CD4-positive, alpha-beta T cell treated with Interleukin-6 for 4 hours (primary cell): Measurements from ENCODE around the gene ZBTB40.

Experiments used
- DNase-seq: peaks from one replicate; pipeline ENCODE4 v3.0.0-alpha.2; 2020; ENCODE audit warnings: mixed read lengths

The ZBTB40 gene

DNA sequence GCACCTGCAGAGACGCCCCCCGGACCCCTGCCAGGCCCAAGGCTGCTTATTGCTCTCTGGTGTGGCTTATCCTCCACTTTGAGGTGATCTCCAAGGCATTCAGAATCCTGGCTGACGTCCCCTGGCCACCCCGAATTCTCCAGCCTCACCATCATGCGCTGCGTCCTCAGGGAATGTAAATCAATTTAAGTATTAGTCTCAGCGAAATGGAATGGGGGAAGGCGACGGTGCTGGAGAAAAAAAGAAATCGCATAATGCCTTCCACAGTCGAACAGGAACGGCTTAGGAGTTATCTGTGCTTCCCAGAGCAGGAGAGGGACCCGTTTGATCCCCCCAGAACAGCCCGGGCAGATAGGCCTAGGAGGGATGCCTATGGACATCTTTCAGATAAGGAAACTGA lies 114.5 kb downstream of the ZBTB40 start:
- no peak for DNase-seq

DNA sequence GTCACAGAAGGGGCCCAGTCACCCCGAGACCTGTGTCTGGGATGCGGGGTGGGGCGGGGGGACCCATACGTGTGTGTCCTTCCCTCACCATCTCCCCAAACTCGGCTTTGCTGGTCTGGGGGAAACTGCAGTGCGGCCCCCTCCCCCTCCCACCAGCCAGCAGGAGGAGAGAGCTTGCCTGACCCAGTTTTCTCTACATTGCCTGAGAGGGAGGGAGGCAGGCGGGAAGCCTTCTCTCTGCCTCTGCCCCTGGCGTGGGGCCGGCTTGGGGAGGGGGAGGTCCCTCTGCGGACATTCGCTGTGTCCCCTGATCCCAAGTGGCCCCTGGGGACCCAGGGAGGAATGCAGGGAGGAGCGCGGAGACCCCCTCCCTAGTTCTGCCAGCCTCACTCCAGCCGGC lies 115.5 kb downstream of the ZBTB40 start:
- DNase-seq = no peak

DNA sequence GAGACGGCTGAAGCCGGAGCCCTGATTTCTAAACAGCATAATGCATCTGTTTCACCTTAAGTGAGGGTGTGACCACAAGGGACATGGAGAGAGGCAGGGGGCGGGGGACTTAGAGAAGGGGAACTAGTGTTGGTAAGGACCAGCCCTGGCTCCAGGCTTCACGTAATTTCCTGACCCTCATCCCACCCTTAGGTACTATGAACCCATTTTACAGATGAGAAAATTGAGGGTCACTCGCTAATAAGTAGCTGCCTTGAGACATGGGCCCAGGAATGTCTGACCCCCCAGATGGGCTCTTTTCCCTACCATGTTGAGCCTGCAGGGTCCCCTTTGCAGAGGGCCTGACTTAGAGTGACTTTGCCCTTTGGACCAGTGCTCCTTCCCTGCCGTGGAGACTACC lies 116.3 kb downstream of the ZBTB40 start:
- DNase-seq = no peak

DNA sequence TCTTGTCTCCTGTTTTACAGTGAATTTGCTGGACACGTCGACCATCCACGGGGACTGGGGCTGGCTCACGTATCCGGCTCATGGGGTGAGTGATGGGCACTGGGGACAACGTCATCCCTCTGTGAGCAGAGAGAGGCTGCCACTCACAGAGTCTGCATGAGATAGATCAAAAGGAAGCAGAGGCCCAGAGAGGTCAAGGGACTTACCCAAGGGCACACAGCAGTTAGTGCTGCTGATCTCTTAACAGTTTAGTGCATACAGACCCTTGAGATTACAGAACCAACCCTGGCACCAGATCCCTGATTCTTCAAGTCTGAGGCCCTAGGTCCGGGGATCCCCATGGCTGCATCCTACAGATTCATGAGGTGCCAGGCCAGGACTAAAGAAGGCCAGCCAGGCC lies 117.6 kb downstream of the ZBTB40 start:
- DNase-seq = no peak

DNA sequence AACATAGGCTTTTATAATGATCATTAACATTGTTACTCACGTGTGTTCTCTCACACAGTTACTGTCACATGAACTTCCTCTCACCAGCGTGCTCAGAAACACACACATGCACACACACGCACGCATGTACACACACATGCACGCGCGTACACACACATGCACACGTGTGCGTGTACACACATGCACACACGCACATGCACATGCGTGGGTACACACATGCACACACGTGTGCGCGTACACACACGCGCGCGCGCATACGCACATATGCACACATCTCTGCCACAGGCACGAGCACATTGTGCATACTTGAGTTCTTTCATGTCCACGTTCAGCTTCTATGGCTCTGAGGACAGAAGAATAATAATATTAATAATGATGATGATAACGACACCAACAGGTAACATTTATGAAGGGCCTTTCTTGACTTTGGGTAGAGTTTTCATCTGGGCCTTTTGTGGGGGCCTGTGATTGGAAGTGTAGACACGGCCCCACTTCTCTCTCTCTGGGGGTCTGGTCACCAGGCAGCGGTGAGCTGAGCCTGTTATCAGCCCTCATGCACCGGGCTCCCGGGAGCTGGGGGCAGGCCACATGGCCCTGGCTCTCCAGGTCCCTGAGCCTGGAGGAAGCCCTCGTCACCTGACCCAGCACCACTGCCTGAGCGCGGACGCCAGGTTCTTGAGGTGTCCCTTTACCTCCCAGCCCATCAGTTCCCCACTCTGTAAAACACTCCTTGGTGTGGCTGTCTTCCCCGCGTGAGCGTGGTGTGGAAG lies 118.7 kb downstream of the ZBTB40 start:
- no peak for DNase-seq

DNA sequence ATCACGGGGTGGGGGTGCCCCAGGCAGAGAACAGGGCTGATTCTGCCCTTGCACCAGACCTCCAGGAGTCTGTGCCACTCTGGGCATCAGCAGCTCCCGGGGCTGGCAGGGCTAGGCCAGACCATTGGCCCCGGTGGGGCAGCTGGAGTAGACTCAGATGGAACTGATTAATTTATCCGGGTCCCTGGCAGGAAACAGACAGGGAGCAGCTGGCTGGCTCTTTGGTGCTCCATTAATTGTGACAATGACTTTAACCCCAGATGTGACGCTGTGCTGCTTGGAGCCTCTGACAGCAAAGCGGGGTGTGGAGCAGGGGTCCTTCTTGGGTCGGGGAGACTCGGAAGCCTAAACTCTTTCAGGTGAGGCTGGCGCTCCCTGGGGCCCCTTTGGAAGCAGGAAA lies 121.2 kb downstream of the ZBTB40 start:
- DNase-seq = no peak

DNA sequence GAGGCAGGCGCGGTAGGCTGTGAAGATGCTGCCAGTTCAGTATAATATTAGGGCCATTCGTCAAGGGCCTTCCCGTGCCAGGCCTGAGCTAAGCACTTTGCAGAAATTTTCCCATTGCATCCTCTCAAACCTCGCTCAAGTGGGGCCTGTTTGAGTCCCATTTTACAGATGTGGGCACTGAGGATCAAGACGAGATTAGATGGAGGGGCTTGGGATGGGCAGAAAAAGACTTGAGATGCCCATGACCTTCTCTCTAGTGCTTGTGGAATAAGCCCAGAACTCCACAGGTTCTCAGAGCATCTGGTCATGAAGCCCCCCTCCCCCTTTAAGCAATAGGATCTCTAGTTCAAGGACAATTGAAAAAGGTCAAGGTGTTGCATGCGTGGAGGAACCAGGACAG lies 121.6 kb downstream of the ZBTB40 start:
- no peak for DNase-seq

DNA sequence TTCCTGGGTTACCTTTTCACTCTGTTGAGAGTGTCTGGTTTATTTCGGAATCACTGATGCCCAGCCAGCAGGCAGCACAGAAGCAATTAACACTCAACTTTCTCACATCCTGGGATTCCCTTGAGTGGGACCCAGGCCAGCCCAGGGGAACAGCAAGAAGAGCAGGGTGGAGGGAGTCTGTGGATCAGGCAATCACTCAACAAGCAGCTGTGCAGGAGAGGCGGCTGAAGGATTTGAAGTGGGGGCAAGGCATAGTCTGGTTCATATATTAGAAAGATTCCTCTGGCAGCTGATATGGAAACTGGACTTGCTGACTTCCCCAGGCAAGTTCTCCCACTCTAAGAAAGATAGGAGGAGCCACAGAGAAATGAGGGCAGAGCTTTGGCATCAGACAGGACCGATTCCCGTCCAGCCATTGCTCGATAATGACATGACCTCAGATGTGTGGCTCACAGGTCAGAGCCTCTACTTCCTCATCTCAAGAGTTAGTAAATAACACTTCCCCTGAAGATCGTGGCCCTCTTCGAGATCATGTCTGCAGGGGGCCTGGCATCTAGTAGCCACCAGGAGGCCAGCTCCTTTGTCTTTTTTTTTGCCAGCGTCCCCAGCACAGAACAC lies 124.0 kb downstream of the ZBTB40 start:
- DNase-seq = no peak

DNA sequence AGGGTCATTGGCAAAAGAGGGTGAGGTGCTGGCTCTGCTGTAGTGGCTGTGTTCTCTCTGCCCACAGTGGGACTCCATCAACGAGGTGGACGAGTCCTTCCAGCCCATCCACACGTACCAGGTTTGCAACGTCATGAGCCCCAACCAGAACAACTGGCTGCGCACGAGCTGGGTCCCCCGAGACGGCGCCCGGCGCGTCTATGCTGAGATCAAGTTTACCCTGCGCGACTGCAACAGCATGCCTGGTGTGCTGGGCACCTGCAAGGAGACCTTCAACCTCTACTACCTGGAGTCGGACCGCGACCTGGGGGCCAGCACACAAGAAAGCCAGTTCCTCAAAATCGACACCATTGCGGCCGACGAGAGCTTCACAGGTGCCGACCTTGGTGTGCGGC lies 124.5 kb downstream of the ZBTB40 start:
- no peak for DNase-seq

DNA sequence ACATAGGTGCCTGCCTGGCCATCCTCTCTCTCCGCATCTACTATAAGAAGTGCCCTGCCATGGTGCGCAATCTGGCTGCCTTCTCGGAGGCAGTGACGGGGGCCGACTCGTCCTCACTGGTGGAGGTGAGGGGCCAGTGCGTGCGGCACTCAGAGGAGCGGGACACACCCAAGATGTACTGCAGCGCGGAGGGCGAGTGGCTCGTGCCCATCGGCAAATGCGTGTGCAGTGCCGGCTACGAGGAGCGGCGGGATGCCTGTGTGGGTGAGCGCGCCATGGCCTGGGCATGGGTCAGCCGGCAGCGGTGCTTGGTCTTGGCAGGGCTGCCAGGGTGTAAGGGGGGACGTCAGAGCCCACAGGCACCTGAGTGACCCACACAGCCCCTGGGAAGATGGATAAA lies 125.0 kb downstream of the ZBTB40 start:
- no peak for DNase-seq

DNA sequence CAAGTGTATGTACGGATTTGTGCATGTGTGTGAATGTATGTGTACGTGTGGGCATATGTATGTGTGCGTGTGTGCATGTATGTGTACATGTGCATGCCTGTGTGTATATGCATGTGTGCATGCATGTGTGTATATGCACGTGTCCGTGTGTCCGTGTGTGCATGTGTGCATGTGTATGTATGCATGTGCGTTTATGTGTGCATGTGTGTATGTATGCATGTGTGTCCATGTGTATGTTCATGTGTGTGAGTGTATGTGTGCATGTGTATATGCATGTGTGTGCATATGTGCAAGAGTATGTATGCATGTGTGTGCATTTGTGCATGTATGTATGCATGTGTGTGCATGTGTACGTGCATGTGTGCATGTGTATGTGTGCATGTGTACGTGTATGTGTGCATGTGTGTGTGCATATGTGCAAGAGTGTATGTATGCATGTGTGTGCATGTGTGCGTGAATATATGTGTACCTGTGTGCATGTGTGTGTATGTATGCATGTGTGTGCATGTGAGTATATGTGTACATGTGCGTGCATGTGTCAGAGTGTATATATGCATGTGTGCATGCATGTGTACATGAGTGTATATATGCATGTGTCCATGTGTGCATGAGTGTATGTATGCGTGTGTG lies 127.2 kb downstream of the ZBTB40 start:
- DNase-seq = no peak

DNA sequence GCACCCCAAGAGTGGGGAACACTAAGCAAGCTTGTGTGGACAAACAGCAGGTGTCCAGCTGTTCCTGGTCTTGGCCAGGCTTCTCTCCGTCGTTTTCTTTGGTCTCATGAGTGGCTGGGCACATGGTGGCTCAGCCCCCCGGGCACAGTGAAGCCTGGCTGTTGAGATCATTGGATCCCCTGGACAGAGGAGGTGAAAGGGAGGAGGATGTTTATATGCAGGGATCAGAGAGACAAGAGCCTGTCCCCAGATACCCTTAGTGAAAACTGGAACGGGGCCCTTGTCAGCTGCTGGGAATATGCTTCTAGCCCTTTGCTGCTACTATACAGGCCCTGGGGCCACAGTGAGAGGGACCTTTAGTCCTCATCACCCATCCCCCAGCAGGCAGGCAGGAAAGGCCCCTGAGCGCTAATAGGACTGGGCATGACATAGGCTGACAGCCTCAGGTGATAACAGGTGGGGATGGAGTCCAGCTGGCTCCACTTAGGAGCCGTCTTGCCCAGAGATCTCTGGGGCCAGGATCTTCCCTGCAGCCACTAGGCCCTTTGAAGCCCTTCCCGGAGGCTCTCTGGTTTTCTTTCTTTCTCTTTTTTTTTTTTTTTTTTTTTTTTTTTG lies 128.0 kb downstream of the ZBTB40 start:
- DNase-seq = no peak
